ENCODE measurements around the gene SMARCA4. TPM values are rescaled to one million over a fixed set of nuclear protein-coding genes. Genes with fewer than 3 reads are reported as not detected.

SMARCA4 gene
- total RNA-seq, 4 donors from 2014 or later, result 48.0 to 78.2 (median 53.9) TPM

DNA sequence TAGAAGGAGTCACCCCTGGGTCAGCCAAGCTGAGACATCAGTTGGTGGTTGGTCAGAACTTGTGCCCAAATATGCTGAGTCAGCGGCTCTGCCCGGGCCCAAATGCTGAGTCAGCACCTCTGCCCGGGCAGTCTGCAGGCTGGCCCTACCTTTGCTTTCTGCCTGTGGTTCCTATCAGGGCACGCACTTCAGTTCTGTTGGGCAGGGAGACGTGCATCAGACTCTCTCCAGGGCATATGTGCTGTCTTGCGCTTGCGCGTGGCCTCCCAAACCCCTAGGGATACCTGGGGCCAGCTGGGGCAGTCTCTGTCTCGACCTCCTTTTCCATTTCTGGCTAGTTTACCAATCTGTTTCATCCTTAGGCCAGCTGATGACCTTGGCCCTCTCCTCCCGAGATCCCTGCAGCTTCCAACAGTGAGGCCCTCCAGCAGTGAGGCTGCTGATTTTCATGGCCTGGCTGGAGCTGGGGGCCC lies 104.0 kb downstream of the SMARCA4 start:
- no peak for TF ChIP-seq EP300 (IDR thresholded peaks at IDR 0.05)
- TF ChIP-seq, protein P1, sequence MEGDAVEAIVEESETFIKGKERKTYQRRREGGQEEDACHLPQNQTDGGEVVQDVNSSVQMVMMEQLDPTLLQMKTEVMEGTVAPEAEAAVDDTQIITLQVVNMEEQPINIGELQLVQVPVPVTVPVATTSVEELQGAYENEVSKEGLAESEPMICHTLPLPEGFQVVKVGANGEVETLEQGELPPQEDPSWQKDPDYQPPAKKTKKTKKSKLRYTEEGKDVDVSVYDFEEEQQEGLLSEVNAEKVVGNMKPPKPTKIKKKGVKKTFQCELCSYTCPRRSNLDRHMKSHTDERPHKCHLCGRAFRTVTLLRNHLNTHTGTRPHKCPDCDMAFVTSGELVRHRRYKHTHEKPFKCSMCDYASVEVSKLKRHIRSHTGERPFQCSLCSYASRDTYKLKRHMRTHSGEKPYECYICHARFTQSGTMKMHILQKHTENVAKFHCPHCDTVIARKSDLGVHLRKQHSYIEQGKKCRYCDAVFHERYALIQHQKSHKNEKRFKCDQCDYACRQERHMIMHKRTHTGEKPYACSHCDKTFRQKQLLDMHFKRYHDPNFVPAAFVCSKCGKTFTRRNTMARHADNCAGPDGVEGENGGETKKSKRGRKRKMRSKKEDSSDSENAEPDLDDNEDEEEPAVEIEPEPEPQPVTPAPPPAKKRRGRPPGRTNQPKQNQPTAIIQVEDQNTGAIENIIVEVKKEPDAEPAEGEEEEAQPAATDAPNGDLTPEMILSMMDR (IDR thresholded peaks at IDR 0.05), result no peak
- TF ChIP-seq POLR2AphosphoS5 (IDR thresholded peaks at IDR 0.05), result no peak
- TF ChIP-seq POLR2A (IDR thresholded peaks at IDR 0.05; ENCODE audit: low read depth), result no peak
- DNase-seq (ENCODE audit: extremely low spot score), result no peak
- 78% methylated on average over 10 of the region's 10 CpGs for WGBS
- Histone ChIP-seq H3K36me3 (peaks cover 0 to 44% (median 31%) of the 10 kb centered on the region in 4 donors), H3K27ac (replicated peaks in 1 of 4) (peak overlapping the region; percentile 36 to 63 (median 46)), H3K27me3 (no peaks in the 10 kb centered on the region), H3K4me1 (peaks cover 0 to 31% (median 24%) of the 10 kb centered on the region in 4 donors), H3K4me3 (no peak overlapping the region), H3K9me3 (no peaks in the 10 kb centered on the region)
- intact Hi-C loops (cut with DNase I), result no loop called here

DNA sequence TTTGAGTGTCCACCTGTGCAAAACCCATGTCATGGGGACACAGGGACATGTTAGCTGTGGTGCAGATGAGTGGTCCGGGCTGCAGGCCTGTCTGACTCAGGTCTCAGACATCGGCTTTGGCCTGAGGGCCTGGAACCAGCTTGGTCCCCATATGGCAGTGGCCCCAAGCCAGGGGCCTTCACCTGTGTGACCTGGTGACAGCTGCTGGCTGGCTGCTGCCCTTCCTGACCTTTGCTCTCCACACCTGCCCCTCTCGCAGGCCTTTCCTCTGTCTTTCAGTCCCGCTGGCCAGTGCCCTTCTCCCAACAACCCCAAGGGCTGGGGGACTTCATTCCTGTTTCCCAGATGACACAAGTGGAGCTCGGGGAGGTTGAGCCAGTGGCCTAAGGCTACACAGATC lies 105.5 kb downstream of the SMARCA4 start:
- intact Hi-C loops (cut with DNase I), result no loop called here
- H3K27ac ChIP-seq (replicated peaks in 1 of 4), result no peak overlapping the region
- H3K4me1 ChIP-seq, result peaks cover 0 to 28% (median 21%) of the 10 kb centered on the region in 4 donors
- H3K9me3 ChIP-seq, result no peaks in the 10 kb centered on the region
- DNase-seq (ENCODE audit: extremely low spot score), result no peak
- TF ChIP-seq EP300 (IDR thresholded peaks at IDR 0.05) (no peak), POLR2A (IDR thresholded peaks at IDR 0.05; ENCODE audit: low read depth) (no peak)
- TF ChIP-seq, protein P1 (IDR thresholded peaks at IDR 0.05), result no peak
- H3K36me3 ChIP-seq, result peaks cover 0 to 33% (median 21%) of the 10 kb centered on the region in 4 donors
- H3K27me3 ChIP-seq, result no peaks in the 10 kb centered on the region
- no peak overlapping the region for H3K4me3 ChIP-seq
- WGBS, result 98% methylated on average over 5 of the region's 5 CpGs

DNA sequence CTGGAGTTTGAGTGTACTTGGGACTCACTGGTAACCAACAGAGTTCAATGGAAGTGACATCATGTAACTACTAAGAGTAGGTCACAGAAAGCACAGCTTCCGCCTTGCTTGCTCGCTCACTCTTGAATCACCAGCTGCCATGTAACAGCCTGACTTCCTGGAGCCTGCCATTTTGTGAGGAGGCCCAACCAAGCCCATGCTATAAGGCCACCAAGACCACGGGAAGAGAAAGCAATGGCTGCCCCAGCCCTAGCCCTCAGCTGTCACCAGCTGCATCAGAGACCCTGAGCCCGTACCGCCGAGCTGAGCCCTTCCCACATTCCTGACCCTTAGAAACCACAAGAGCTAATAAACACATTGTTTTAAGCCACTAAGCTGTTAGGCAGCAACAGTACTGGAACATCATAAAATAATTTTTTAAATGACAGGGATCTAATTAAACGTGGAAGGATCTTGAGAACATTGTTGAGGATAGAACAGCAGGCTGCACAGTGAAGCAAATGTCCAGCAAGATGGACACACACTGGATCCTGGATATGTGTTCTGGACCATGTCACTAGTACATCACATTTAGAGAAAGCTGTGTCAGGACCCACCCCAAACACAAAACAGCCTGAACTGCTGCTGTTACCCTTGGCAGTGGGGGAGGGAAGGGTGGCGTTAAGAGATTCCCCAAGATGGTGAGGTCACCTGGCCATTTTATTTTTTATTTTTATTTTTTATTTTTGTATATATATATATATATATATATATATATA lies 106.7 kb downstream of the SMARCA4 start:
- H3K9me3 ChIP-seq, result no peaks in the 10 kb centered on the region
- H3K27ac ChIP-seq (replicated peaks in 1 of 4), result no peak overlapping the region
- DNase-seq (ENCODE audit: extremely low spot score), result no peak
- no peaks in the 10 kb centered on the region for H3K27me3 ChIP-seq
- peaks cover 0 to 22% (median 11%) of the 10 kb centered on the region in 4 donors for H3K36me3 ChIP-seq
- intact Hi-C loops (cut with DNase I), result no loop called here
- H3K4me3 ChIP-seq, result no peak overlapping the region
- TF ChIP-seq, protein P1 (IDR thresholded peaks at IDR 0.05), result no peak
- TF ChIP-seq POLR2A (IDR thresholded peaks at IDR 0.05; ENCODE audit: low read depth) (no peak), EP300 (IDR thresholded peaks at IDR 0.05) (no peak), POLR2AphosphoS5 (IDR thresholded peaks at IDR 0.05) (no peak)
- H3K4me1 ChIP-seq, result peaks cover 0 to 16% (median 9%) of the 10 kb centered on the region in 4 donors
- 96% methylated on average over 8 of the region's 8 CpGs for WGBS

DNA sequence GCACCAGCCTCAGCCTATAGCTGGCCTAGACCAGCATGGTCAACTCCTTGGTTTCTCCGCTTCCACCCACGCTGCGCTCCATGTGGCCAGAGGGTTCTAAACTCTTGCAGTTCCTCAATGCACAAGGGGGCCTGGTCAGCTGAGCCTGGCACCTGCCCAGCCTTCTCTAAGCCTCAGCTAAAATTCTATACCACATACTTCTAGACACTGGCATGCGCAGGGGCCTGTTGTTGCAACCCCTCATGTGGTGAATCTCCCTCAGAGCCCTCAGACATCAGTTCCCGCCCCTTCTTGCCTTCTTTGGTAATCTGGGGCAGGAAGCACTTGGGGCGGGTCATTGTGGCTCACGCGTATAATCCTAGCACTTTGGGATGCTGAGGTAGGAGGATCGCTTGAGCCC lies 108.7 kb downstream of the SMARCA4 start:
- no peak overlapping the region for H3K27ac ChIP-seq (replicated peaks in 1 of 4)
- no peaks in the 10 kb centered on the region for H3K27me3 ChIP-seq
- no peak for DNase-seq (ENCODE audit: extremely low spot score)
- H3K36me3 ChIP-seq, result peaks cover 0 to 17% (median 7%) of the 10 kb centered on the region in 4 donors
- 91% methylated on average over 9 of the region's 9 CpGs for WGBS
- TF ChIP-seq POLR2A (IDR thresholded peaks at IDR 0.05; ENCODE audit: low read depth) (no peak), EP300 (IDR thresholded peaks at IDR 0.05) (no peak), POLR2AphosphoS5 (IDR thresholded peaks at IDR 0.05) (no peak)
- TF ChIP-seq, protein P1 (IDR thresholded peaks at IDR 0.05), result no peak
- H3K4me3 ChIP-seq, result no peak overlapping the region
- peaks cover 0 to 12% (median 10%) of the 10 kb centered on the region in 4 donors for H3K4me1 ChIP-seq
- intact Hi-C loops (cut with DNase I), result no loop called here
- no peaks in the 10 kb centered on the region for H3K9me3 ChIP-seq

Measured in esophagus muscularis mucosa (tissue), 4 donors.